Inflammatory macrophage treated with lipopolysaccharide for 1 hour (primary cell): ENCODE data around the gene TMEM269.
A peak's percentile ranks its signal among the peaks of the same experiment; 100 is the strongest.
"Not testable (repeated sequence)": the region's sequence is repeated elsewhere in the genome, so short reads cannot be mapped to it uniquely, and the experiment has no call there.

Experiments
- DNase-seq, 2 donors: peaks; one replicate each; pipeline ENCODE4 v3.0.0-alpha.2; 2020 to 2022

TMEM269 gene

DNA sequence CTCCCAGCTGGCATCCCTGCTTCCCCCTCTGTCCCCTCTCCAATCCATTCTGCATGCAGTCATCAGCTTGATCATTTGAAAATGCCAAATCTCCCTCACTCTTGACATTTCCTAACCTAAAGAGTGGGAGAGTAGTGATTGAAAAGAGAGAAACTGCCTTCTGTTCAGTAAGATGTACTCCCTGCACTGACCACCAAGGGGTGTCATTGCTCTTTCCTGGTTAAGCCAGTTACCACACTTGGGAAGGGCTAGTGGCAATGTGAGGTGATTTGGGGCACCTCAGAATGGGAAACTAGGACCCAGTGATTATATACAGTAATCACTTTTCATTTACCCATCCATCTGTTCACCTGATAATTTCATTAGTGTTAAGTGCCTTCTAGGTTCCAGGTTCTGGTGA, 6.9 kb upstream of the TMEM269 start:
- DNase-seq = peak in 1 of 2 donors; percentile 58

GRCh38 chr1:42779725-42780124, 5.1 kb upstream of the TMEM269 start:
- no peak for DNase-seq

- no peak for DNase-seq
Observed at GRCh38 chr1:42780176-42780575, 4.6 kb upstream of the TMEM269 start.

DNA sequence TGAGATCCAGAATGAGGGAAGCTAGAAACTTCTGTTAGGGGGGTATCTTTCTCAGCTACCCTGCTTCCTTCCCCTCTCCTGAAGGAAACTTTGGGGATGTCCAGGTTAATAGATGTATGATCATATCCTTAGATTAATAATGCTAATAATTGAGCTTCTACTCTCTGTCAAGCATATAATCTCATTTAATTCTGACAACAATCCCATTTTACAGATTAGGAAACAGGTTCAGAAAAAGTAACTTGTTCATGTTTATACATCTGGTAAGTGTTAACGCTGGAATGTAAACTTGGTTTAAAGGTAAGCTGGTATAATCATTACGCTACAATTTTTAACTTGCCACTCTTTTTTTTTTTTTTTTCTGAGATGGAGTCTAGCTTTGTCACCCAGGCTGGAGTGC, 1.7 kb upstream of the TMEM269 start:
- DNase-seq = no peak

DNA sequence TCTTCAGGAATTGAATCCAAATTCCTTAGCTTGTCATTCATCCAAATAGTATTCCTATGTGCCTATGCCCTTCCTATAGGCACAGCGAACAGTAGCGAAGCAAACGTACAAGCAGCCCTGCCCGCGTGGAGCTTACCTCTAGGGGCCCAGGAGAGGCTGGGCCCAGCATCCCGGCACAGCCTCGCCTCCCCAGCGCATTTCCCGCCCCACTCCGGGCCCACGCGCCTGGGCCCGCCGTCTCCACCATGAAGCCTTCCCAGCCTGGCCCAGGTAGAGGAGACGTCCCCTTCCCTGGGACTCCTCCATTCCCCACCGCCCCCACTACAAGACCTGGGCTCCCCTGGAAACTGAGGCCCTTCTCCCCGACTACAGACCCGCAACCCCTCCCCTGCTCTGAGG, 245 bp upstream of the TMEM269 start:
- DNase-seq = no peak

- no peak for DNase-seq
Observed at GRCh38 chr1:42786097-42786496, 1.3 kb downstream of the TMEM269 start.

DNA sequence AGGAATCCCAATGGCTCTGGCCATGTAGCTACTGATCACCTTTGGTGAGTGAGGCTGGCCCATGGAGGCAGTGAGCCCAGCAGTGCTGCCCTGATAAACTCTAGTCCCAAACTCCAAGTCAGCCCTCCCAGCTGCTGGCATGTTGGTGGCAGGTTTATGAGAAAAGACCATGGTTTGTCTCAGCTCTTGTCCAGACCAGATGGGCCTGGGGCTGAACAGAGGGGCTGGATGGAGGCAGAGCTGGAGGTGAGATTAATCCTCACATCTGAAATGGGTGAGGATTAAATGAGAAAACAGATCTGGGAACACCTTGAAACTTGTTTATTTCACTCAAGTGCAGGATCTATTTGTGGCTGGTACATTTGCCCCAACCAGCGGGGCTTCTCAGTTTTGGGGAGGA, 3.2 kb downstream of the TMEM269 start:
- DNase-seq = no peak

DNA sequence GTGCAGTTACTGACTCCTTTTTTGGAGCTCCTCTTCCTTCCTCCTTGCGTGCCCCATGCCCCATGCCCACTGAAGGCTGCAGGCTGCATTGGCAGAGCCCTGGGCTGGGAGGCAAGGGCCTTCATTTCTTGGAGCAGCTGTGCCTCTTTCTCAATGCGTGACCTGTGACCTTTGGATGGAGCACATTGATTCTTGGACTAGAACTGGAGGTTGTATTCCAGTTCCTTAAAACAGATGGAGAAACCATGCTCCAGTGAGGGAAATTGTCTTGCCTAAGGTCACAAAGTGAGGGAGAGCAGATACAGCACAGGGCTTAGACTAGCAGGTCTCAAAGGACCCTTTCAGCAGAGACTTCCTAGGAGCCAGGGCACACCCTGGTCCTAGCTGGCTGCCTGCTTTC, 9.0 kb downstream of the TMEM269 start:
- no peak for DNase-seq

DNA sequence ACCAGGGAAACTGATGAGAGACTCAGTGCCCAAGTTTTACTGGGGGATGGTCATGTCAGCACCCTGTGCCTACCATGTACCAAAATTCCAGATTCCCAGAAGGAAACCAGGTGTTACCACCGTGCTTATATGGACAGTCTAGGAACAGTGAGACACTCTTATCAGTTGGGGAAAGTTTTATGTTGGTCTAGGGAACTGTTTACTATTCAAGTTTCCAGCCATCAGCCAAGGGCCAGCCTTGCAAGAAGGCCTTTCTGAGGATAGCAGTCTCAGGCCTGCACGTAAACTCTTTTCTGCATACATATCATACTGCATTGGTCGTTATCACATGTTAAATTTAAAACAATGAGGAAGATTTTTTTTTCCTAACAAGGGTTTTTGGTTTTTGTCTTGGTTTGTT, 12.6 kb downstream of the TMEM269 start:
- DNase-seq = no peak

DNA sequence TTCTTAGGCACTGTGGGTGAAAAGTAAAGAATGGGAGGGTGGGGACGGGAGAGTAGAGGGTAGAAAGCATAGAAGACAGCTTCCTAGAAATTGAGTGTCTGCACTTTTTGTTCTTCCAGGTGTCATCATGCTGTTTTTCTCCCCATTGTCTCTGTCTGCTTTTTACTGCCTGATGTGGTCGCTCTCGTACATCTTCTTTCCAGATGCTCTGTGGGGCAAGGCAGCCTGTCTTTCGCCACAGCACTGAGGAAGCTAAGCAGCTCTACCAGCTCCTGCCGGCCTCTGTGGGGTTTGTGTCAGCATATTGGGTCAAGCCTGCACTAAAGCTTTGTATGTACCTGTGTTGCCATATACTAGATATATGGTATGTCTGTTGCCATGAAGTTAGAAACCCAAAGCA, 13.2 kb downstream of the TMEM269 start:
- no peak for DNase-seq

- DNase-seq = no peak
Observed at GRCh38 chr1:42801832-42802473, 17.2 kb downstream of the TMEM269 start.

DNA sequence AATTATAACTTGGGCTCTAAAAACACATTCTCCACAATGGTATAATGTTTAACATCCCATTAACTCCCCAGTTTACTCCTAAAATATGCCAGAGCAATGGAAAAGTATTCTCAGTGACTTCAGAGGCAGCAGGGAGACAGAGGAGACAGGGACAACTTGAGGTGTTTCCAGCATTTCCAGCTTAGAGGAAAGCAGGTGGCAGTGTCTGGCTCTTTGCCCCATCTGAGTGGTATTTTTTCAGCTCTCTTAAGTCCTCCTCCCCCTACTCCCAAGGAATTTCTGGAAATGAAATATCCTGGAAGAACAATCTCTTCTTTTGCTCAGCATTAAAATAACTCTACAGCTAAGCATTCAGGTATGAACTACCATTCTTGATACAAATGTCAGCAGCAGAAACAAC, 21.4 kb downstream of the TMEM269 start:
- no peak for DNase-seq

GRCh38 chr1:42806593-42806992, 21.8 kb downstream of the TMEM269 start:
- no peak for DNase-seq

GRCh38 chr1:42807056-42807668, 22.4 kb downstream of the TMEM269 start:
- no peak for DNase-seq

- not testable (repeated sequence) for DNase-seq
Observed at GRCh38 chr1:42814815-42815214, 30.0 kb downstream of the TMEM269 start.

GRCh38 chr1:42815941-42816584, 31.3 kb downstream of the TMEM269 start:
- peak in 1 of 2 donors; percentile 11 for DNase-seq

- peak; percentile 80 to 96 for DNase-seq
Observed at GRCh38 chr1:42816585-42817439, 32.0 kb downstream of the TMEM269 start, which contains the start of the genes ERMAP and SVBP. ERMAP (plus strand) TSS chr1:42817122; CDS start chr1:42830449, 13,327 bp downstream. SVBP (minus strand) TSS chr1:42817397; CDS start chr1:42816544, 853 bp downstream.

- no peak for DNase-seq
Observed at GRCh38 chr1:42817440-42817767, 32.6 kb downstream of the TMEM269 start.

- no peak for DNase-seq
Observed at GRCh38 chr1:42817976-42818375, 33.2 kb downstream of the TMEM269 start.

- DNase-seq = no peak
Observed at GRCh38 chr1:42820813-42821212, 36.0 kb downstream of the TMEM269 start.

- no peak for DNase-seq
Observed at GRCh38 chr1:42821690-42822089, 36.9 kb downstream of the TMEM269 start.

DNA sequence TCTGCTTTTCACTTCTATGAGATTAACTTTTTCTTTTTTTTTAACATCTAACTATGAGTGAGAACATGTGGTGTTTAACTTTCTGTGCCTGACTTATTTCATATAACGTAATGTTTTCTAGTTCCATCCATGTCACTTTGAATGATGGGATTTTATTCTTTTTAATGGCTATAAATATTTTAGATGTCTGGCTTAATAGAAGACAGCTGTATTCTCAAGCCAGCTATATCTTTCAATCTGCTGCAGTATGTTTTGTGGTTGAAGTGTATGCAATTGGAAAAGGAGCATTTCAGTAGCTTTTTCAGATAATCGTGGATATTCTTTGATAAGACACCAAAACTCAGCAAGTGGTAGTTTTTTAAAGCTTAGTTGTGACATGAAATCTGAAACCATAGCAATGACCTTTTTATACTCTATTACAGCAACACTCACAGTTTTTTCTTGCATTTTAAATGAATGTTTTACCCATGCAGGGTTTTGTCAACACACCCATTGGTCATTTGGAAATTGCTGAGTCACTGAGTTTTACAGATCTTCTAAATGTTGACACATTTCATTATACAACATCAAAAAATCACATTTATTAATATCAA, 38.1 kb downstream of the TMEM269 start:
- peak in 1 of 2 donors; percentile 32 for DNase-seq

GRCh38 chr1:42824481-42825035, 39.8 kb downstream of the TMEM269 start:
- no peak for DNase-seq
